ENCODE data around the gene UGT2B7.

Gene UGT2B7

DNA sequence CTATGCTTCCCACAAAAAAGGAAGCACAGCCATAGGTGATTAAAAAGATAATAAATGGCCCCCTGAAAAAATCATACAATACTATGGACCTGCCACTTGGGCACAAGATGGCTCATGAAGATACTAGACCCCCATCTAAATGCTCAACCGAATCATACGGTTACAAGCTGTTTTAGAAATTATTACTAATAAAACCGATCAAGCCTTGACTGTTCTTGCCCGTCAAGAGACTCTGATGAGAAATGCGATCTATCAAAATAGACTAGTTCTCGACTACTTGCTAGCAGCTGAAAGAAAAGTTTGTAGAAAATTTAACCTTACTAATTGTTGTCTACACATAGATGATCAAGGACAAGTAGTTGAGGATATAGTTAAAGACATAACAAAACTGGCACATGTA lies 40.1 kb upstream of the UGT2B7 start:
- POLR2A ChIA-PET, result no interaction called here
- TF ChIP-seq, protein P1, sequence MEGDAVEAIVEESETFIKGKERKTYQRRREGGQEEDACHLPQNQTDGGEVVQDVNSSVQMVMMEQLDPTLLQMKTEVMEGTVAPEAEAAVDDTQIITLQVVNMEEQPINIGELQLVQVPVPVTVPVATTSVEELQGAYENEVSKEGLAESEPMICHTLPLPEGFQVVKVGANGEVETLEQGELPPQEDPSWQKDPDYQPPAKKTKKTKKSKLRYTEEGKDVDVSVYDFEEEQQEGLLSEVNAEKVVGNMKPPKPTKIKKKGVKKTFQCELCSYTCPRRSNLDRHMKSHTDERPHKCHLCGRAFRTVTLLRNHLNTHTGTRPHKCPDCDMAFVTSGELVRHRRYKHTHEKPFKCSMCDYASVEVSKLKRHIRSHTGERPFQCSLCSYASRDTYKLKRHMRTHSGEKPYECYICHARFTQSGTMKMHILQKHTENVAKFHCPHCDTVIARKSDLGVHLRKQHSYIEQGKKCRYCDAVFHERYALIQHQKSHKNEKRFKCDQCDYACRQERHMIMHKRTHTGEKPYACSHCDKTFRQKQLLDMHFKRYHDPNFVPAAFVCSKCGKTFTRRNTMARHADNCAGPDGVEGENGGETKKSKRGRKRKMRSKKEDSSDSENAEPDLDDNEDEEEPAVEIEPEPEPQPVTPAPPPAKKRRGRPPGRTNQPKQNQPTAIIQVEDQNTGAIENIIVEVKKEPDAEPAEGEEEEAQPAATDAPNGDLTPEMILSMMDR (IDR thresholded peaks at IDR 0.05; ENCODE audit: insufficient read depth, low read length, missing control alignments), result no peak

DNA sequence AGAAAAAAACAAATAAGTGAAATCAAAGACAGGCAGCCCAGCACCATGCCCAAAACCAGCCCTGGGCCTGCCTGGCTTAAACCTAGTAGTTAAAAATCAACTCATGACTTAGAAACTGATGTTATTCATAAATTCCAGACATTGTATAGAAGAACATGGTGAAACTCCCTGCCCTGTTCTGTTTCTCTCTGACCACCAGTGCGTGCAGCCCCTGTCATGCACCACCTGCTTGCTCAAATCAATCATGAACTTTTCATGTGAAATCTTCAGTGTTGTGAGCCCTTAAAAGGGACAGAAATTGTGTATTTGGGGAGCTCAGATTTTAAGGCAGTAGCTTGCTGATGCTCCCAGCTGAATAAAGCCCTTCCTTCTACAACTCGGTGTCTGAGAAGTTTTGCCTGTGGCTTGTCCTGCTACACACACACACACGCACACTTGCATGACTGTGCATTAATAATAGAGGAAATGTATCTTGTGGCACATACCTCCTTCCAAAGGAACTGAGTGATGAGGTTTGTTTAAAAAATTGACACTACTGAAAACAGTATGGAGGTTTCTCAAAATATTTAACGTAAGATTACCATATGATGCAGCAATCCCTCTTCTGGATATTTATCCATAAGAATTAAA lies 39.2 kb upstream of the UGT2B7 start:
- ChIA-PET POLR2A (no interaction called here), CTCF (no interaction called here)
- H3K4me3 ChIP-seq (ENCODE audit: low read depth, low read length), result no peak overlapping the region
- DNase-seq (ENCODE audit: low read depth, low spot score), result no peak
- TF ChIP-seq, protein P1 (IDR thresholded peaks at IDR 0.05; ENCODE audit: insufficient read depth, low read length, missing control alignments), result no peak

More for the DNA sequence above, 40.1 kb upstream of the UGT2B7 start:
- H3K4me3 ChIP-seq (ENCODE audit: low read depth, low read length), result no peak overlapping the region
- DNase-seq (ENCODE audit: low read depth, low spot score), result no peak
- CTCF ChIA-PET, result no interaction called here

DNA sequence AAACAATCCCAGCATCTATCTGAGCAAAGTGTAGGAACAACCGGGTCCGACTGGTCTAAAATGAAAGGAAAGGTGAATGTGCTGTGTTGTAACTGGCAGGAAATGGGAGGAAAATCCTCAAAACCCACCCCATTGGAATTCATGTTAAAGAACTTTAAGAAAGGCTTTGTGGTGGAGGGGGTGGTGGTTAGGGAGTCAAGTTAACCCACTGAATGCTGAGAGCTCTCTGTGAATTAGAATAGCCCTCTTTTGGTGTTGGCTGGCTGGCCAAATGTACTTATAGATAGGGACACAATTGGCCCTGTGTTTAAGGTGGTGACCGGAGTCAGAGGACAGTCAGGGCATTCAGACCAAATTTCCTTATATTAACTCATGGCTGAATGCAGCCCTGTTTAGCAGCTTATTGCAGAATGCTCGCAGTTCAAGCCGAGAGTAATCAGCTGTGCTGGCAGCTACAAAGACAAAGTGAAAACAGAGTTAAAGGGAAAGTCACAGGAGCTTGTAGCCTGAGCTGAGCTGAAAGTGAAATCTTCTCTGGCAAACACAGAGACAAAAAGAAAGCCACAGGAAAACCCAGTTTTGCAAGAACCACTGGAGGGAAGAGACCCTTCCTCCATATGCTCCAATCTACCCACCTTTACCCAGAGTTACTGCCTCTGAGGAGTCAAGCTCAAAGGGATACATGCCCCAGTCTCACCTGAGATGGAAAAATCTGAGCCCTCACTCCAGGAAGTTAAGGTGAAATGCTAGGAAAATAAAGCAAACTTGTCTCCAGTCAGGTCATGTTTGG lies 38.5 kb upstream of the UGT2B7 start:
- H3K4me3 ChIP-seq (ENCODE audit: low read depth, low read length), result no peak overlapping the region
- ChIA-PET POLR2A (no interaction called here), CTCF (no interaction called here)
- DNase-seq (ENCODE audit: low read depth, low spot score), result no peak
- TF ChIP-seq, protein P1 (IDR thresholded peaks at IDR 0.05; ENCODE audit: insufficient read depth, low read length, missing control alignments), result no peak

DNA sequence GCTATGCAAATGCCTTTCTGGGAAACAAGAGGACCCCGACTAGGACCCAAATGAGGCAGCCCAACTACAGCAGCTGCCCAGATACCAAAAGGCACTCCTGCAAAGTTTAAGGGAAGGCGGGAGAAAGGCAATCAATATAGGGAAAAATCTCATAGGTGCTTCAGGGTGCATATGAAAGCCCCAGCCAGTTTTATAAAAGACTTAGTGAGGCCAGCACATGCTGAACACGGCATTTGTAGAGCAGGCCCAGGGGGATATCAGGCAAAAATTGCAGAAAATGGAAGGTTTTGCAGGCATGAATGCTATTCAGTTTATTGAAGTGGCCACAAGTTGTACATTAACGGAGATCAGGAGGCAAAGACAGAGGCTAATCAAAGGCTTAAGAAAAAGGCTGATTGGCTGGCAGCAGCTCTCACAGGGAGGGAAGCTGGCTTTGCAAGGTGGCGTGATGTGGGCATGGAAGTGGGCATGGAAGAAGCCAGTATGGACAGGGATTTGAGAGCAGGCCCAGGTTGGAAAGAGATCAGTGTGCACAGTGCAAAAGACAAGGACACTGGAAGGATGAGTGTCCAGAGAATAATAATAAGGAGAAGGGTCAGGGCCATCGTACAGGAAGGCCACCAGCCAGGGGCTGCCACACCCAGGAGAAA lies 37.7 kb upstream of the UGT2B7 start:
- ChIA-PET CTCF (no interaction called here), POLR2A (no interaction called here)
- DNase-seq (ENCODE audit: low read depth, low spot score), result no peak
- no peak overlapping the region for H3K4me3 ChIP-seq (ENCODE audit: low read depth, low read length)
- TF ChIP-seq, protein P1 (IDR thresholded peaks at IDR 0.05; ENCODE audit: insufficient read depth, low read length, missing control alignments), result no peak

DNA sequence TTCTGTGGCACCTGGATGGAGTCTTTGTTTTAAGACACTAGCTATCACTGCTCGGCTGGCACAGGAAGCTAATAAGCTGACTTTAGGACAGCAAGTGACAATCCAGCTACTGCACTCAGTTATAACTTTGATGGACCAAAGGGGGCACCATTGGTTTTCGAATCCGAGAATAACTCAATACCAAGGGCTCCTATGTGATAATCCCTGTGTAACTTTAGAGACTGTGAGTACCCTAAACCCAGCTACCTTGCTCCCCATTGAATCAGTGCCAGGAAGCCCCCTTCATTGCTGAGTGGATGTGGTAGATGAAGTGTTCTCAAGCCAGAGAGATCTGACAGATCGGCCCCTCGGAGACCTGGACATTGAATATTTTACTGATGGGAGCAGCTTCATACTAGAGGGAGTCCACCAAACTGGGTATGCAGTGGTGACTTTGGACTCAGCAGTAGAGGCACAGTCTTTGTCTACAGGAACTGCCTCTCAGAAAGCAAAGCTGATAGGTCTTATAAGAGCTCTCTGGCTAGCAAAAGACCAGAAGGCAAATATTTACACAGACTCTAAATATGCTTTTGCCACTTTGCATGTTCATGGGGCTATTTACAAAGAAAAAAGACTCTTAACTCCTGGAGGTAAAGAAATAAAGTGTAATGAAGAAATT lies 35.5 kb upstream of the UGT2B7 start:
- ChIA-PET CTCF (interaction anchor here (0.6 to 2.0 kb wide), 5 partner anchors 10 to 132 kb away, joined by 3 to 6 read pairs (median 3); no protein-coding TSS in a partner anchor), POLR2A (no interaction called here)
- TF ChIP-seq, protein P1 (IDR thresholded peaks at IDR 0.05; ENCODE audit: insufficient read depth, low read length, missing control alignments), result no peak
- H3K4me3 ChIP-seq (ENCODE audit: low read depth, low read length), result no peak overlapping the region
- DNase-seq (ENCODE audit: low read depth, low spot score), result no peak

DNA sequence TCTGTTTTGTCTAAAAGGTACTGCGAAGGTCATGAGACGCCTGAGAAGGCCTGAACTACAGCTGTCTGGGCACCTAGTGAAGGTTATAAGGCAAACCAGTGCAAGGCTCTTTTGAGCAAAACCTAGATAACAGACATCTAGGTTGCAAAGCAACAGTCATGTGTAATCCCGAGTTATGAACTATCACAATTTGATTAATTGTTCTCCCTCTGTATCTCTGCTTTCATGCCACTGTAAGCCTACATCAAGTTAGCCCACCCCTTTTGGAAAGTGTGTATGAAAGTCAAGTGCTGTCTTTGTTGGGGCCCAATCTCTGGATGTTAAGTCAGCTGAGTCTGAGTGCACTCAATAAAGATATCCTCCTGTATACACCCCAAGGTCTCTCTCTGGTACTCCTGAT lies 31.9 kb upstream of the UGT2B7 start:
- CTCF ChIA-PET, result no interaction called here
- TF ChIP-seq, protein P1 (IDR thresholded peaks at IDR 0.05; ENCODE audit: insufficient read depth, low read length, missing control alignments), result no peak
- H3K4me3 ChIP-seq (ENCODE audit: low read depth, low read length), result no peak overlapping the region
- no peak for DNase-seq (ENCODE audit: low read depth, low spot score)
- POLR2A ChIA-PET, result no interaction called here
